ENCODE data around the gene DMD. TPM values are rescaled to one million over a fixed set of nuclear protein-coding genes. Genes with fewer than 3 reads are reported as not detected.

The DMD gene
- total and polyA plus RNA-seq, 2 of the 8 experiments (the other 6 are each of a cell fraction or from before 2014, with no cell fraction given), result 4.8 to 7.4 TPM

- H3K36me3 ChIP-seq (ENCODE audit: control insufficient read depth in 2 of 4, insufficient read depth in 4 of 4, low read length in 3 of 4), result no peaks in the 10 kb centered on the region
- ChIA-PET CTCF (ENCODE audit: partially characterized antibody) (no interaction called here), POLR2A (ENCODE audit: partially characterized antibody) (no interaction called here)
- 94% methylated on average over 4 of the region's 4 CpGs; no CpG with 5 or more reads in 1 of the 2 experiments for WGBS, 2 experiments (ENCODE audit: extremely low coverage in 1 of 2, insufficient coverage in 1 of 2, insufficient read length in 1 of 2, insufficient replicate concordance in 2 of 2, low coverage in 1 of 2, low lambda C conversion rate in 2 of 2, missing lambda C conversion rate in 1 of 2)
- H3K14ac ChIP-seq (ENCODE audit: insufficient read length), result no peak overlapping the region
- TF ChIP-seq TBP (IDR thresholded peaks at IDR 0.05; ENCODE audit: low read depth, low read length), result no peak
- TF ChIP-seq SRF (IDR thresholded peaks at IDR 0.05; ENCODE audit: low read depth, low read length), result no peak
- TF ChIP-seq POU5F1 (IDR thresholded peaks at IDR 0.05; ENCODE audit: low read depth, low read length), result no peak
- no peak for TF ChIP-seq ATF2 (IDR thresholded peaks at IDR 0.05; ENCODE audit: low read length)
- no peak overlapping the region for H3K4ac ChIP-seq (replicated peaks; ENCODE audit: insufficient read length, low read depth, low read length)
- no peak overlapping the region for H3K4me3 ChIP-seq (ENCODE audit: extremely low read depth in 1 of 4, insufficient read depth in 2 of 4, low read depth in 3 of 4, low read length in 4 of 4)
- DNase-seq (ENCODE audit: low read depth in 1 of 2, low spot score in 2 of 2) (no peak), FAIRE-seq (no peak)
- H4K91ac ChIP-seq (replicated peaks; ENCODE audit: insufficient read length, low read length), result no peak overlapping the region
- no peak overlapping the region for H3K27ac ChIP-seq (ENCODE audit: low read depth, low read length)
- H2BK5ac ChIP-seq (ENCODE audit: low read depth, low read length), result no peak overlapping the region
- H3K79me1 ChIP-seq (ENCODE audit: low read depth, low read length), result no peaks in the 10 kb centered on the region
- no peaks in the 10 kb centered on the region for H3K79me2 ChIP-seq (ENCODE audit: control insufficient read depth in 1 of 2, insufficient read depth in 2 of 2, low read length in 2 of 2)
- H4K5ac ChIP-seq (ENCODE audit: insufficient read length, low read depth, low read length), result no peak overlapping the region
- H3K18ac ChIP-seq (ENCODE audit: extremely low read depth, low read length), result no peak overlapping the region
- no peaks in the 10 kb centered on the region for H3K4me1 ChIP-seq (replicated peaks in 1 of 4; ENCODE audit: control insufficient read depth in 3 of 4, insufficient read depth in 4 of 4, low read length in 3 of 4)
- H2AK5ac ChIP-seq (ENCODE audit: low read depth, low read length), result no peak overlapping the region
- no peaks in the 10 kb centered on the region for H3K27me3 ChIP-seq (replicated peaks in 1 of 4; ENCODE audit: control insufficient read depth in 3 of 4, extremely low read depth in 1 of 4, insufficient read depth in 3 of 4, low read length in 3 of 4)
- no peak overlapping the region for H3K9ac ChIP-seq (replicated peaks in 1 of 4; ENCODE audit: extremely low read depth in 1 of 4, low read depth in 3 of 4, low read length in 3 of 4)
- H4K20me1 ChIP-seq (replicated peaks in 1 of 2; ENCODE audit: control insufficient read depth in 1 of 2, insufficient read depth in 2 of 2, low read length in 2 of 2), result no peaks in the 10 kb centered on the region
- H2BK15ac ChIP-seq (ENCODE audit: low read length), result no peak overlapping the region
- no peak overlapping the region for H3K4me2 ChIP-seq (ENCODE audit: insufficient read depth in 1 of 2, low read depth in 2 of 2, low read length in 2 of 2)
- no peaks in the 10 kb centered on the region for H3K23me2 ChIP-seq (ENCODE audit: low read depth, low read length)
- H2BK120ac ChIP-seq (replicated peaks; ENCODE audit: low read depth, low read length), result no peak overlapping the region
- no peak overlapping the region for H2AFZ ChIP-seq (ENCODE audit: low read length)
- H3K56ac ChIP-seq (replicated peaks; ENCODE audit: insufficient read length, low read depth, low read length), result no peak overlapping the region
- H3K9me3 ChIP-seq (ENCODE audit: insufficient read depth in 2 of 2, low read depth in 1 of 2, low read length in 1 of 2), result no peaks in the 10 kb centered on the region
- H2BK20ac ChIP-seq (ENCODE audit: low read length), result no peak overlapping the region
- H3K23ac ChIP-seq (ENCODE audit: insufficient read length), result no peak overlapping the region
- H2BK12ac ChIP-seq (ENCODE audit: low read depth, low read length), result no peak overlapping the region
- no peak overlapping the region for H4K8ac ChIP-seq (ENCODE audit: extremely low read depth, insufficient read depth, low read length)
These were observed 612.6 kb downstream of the DMD start for GRCh38 chrX:32598707-32599106.

Measured in H1 (cell line).